SH-SY5Y (cell line): ENCODE data around the gene MDH1.

ENCODE experiments used
- GATA2 ChIP-seq: IDR thresholded peaks from 2 replicates; pipeline ENCODE4 v1.6.1; 2011; ENCODE audit warnings: mild to moderate bottlenecking, low read depth, low read length
- GATA3 ChIP-seq: IDR thresholded peaks from 2 replicates; pipeline ENCODE4 v1.6.1; 2011; ENCODE audit warnings: low read depth, mild to moderate bottlenecking, low read length, moderate library complexity

GRCh38 chr2:63569740-63570139, 19.0 kb upstream of the MDH1 start:
- no peak for TF ChIP-seq GATA3
- TF ChIP-seq GATA2: no peak
